ENCODE results near the gene COQ8A.

Gene COQ8A

GRCh38 chr1:227002531-227003049 is 62.5 kb downstream of the COQ8A start:
- FAIRE-seq = no peak
- no peak for DNase-seq (ENCODE audit: insufficient read length, low spot score)

- FAIRE-seq (no peak), DNase-seq (ENCODE audit: insufficient read length, low spot score) (no peak)
Observed at GRCh38 chr1:227003165-227003564, 63.1 kb downstream of the COQ8A start.

- DNase-seq (ENCODE audit: insufficient read length, low spot score) = no peak
- FAIRE-seq = no peak
Observed at GRCh38 chr1:227004796-227005195, 64.7 kb downstream of the COQ8A start.

GRCh38 chr1:227006226-227006796 is 66.2 kb downstream of the COQ8A start:
- no peak for DNase-seq (ENCODE audit: insufficient read length, low spot score)

GRCh38 chr1:227009937-227010336 is 69.8 kb downstream of the COQ8A start:
- FAIRE-seq (no peak), DNase-seq (ENCODE audit: insufficient read length, low spot score) (no peak)

More at GRCh38 chr1:227006226-227006796, 66.2 kb downstream of the COQ8A start:
- no peak for FAIRE-seq

- DNase-seq (ENCODE audit: insufficient read length, low spot score) (no peak), FAIRE-seq (no peak)
Observed at GRCh38 chr1:227010645-227011044, 70.6 kb downstream of the COQ8A start.

- no peak for FAIRE-seq
Observed at GRCh38 chr1:227016990-227017389, 76.9 kb downstream of the COQ8A start.

GRCh38 chr1:227032396-227032795 is 92.3 kb downstream of the COQ8A start:
- DNase-seq (ENCODE audit: insufficient read length, low spot score) = no peak
- no peak for FAIRE-seq

More at GRCh38 chr1:227016990-227017389, 76.9 kb downstream of the COQ8A start:
- DNase-seq (ENCODE audit: insufficient read length, low spot score) = no peak

GRCh38 chr1:227033880-227034279 is 93.8 kb downstream of the COQ8A start:
- no peak for DNase-seq (ENCODE audit: insufficient read length, low spot score)
- FAIRE-seq = no peak

- no peak for FAIRE-seq
- no peak for DNase-seq (ENCODE audit: insufficient read length, low spot score)
Observed at GRCh38 chr1:227035316-227035715, 95.2 kb downstream of the COQ8A start.

- FAIRE-seq = no peak
Observed at GRCh38 chr1:227037121-227037520, 97.0 kb downstream of the COQ8A start.

More at GRCh38 chr1:227037121-227037520, 97.0 kb downstream of the COQ8A start:
- no peak for DNase-seq (ENCODE audit: insufficient read length, low spot score)
